Astrocyte of the spinal cord (primary cell): ENCODE measurements around the gene SHISAL1.

ENCODE experiments used
- DNase-seq: peaks from one replicate; pipeline ENCODE4 v3.0.0; 2011; ENCODE audit warnings: low read depth, low spot score
- H3K4me3 ChIP-seq: 2 replicates; pipeline ENCODE4 v1.5.1; 2011; ENCODE audit warnings: low read depth, mild to moderate bottlenecking, low read length, moderate library complexity
- CTCF ChIP-seq: IDR thresholded peaks from 2 replicates; pipeline ENCODE4 v1.5.1; 2012; ENCODE audit warnings: low read depth, mild to moderate bottlenecking, low read length, inconsistent platforms
- in situ Hi-C: cut with HindIII; loops from 2 replicates; pipeline ENCODE4 v1.10.0; 2017; ENCODE audit warnings: low sequenced_read_pairs

SHISAL1 gene

GRCh38 chr22:44351685-44352377, 39.1 kb upstream of the SHISAL1 start:
- peak; percentile 92 for DNase-seq
- H3K4me3 ChIP-seq = no peak overlapping the region
- TF ChIP-seq CTCF = no peak
- in situ Hi-C loops = no loop called here

- in situ Hi-C loops = no loop called here
- H3K4me3 ChIP-seq = no peak overlapping the region
- DNase-seq = no peak
- TF ChIP-seq CTCF = no peak
Measured at GRCh38 chr22:44351037-44351436, 38.3 kb upstream of the SHISAL1 start.

GRCh38 chr22:44349594-44349993, 36.8 kb upstream of the SHISAL1 start:
- no peak overlapping the region for H3K4me3 ChIP-seq
- in situ Hi-C loops = no loop called here
- TF ChIP-seq CTCF = no peak
- no peak for DNase-seq

DNA sequence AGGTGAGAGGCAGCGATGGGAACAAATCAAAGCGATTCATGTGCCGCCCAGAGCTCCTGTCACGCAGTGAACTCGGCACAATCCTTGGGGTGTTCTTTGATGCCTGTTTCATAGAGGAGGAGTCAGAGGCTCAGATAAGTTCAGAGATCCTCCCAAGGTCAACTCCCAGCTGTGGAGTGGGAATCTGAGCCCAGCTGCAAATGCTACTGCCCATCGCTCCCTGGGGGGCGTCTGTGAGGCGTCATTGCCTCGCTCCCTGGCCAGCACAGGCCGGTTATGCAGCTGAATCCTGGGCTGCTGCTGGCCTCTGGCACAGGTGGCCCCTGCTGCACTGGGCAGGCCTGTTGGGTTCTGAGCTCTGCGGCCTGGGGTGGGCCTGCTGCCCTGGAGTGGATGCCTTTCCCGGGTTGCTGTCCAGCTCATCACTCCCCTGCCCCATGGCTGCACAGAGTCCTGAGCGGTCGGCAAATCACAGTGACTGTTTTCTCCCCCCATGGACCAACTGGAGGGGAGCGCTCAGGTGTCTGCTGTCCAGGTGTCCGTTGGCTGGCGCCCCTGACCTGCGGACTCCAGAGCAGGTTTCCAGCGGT, 36.3 kb upstream of the SHISAL1 start:
- no peak overlapping the region for H3K4me3 ChIP-seq
- in situ Hi-C loops = no loop called here
- no peak for TF ChIP-seq CTCF
- no peak for DNase-seq

DNA sequence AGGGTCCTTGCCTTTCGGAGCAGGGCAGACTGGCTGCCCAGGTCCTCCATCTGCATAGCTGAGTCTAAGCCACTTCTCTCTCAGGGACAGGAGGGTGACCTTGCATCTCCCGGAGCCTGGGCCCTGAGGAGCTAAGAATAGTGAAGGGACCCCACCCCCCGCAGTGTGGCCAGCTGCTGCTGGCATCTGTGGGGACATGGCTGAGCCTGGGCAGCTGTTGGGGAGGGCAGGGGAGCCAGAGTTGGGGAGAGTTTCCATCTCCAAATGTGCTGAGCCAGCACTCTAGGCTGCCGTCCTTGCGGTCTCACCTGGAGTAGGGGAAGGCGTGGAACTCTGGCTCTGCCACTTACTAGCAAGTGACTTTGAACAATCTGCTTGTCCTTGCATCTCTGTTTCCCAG, 34.8 kb upstream of the SHISAL1 start:
- no peak for TF ChIP-seq CTCF
- H3K4me3 ChIP-seq = no peak overlapping the region
- no peak for DNase-seq
- in situ Hi-C loops = no loop called here

- in situ Hi-C loops = no loop called here
- DNase-seq = no peak
- no peak for TF ChIP-seq CTCF
- H3K4me3 ChIP-seq = no peak overlapping the region
Measured at GRCh38 chr22:44347080-44347479, 34.3 kb upstream of the SHISAL1 start.
